SK-N-SH treated with all-trans-retinoic acid at 6 μM for 48 hours (cell line): Measurements from ENCODE around the gene MYO5B.

Source experiments
- BACH2 ChIP-seq: fragments of 250-450 bp; sonication (Bioruptor Pico); IDR thresholded peaks from 2 replicates; pipeline ENCODE4 v1.9.0; 2021; ENCODE audit warnings: mild to moderate bottlenecking, borderline replicate concordance
- CREB5 ChIP-seq: fragments of 250-450 bp; sonication (Bioruptor Pico); IDR thresholded peaks from 2 replicates; pipeline ENCODE4 v1.5.1; 2020; ENCODE audit warnings: low read depth, mild to moderate bottlenecking, moderate library complexity
- CSDC2 ChIP-seq: fragments of 250-450 bp; sonication (Bioruptor Pico); IDR thresholded peaks from 2 replicates; pipeline ENCODE4 v1.5.0; 2020; ENCODE audit warnings: mild to moderate bottlenecking, moderate library complexity
- CSRNP3 ChIP-seq: fragments of 250-450 bp; sonication (Bioruptor Pico); IDR thresholded peaks from 2 replicates; pipeline ENCODE4 v1.5.1; 2021; ENCODE audit warnings: mild to moderate bottlenecking, moderate library complexity
- ISL1 ChIP-seq: fragments of 250-450 bp; sonication (Bioruptor Pico); IDR thresholded peaks from 2 replicates; pipeline ENCODE4 v2.1.2; 2022; ENCODE audit warnings: mild to moderate bottlenecking, moderate library complexity
- OSR1 ChIP-seq: fragments of 250-450 bp; sonication (Bioruptor Pico); IDR thresholded peaks from 2 replicates; pipeline ENCODE4 v1.8.0; 2022; ENCODE audit warnings: moderate library complexity, mild to moderate bottlenecking, inconsistent platforms
- PATZ1 ChIP-seq: fragments of 250-450 bp; sonication (Bioruptor Pico); IDR thresholded peaks from 2 replicates; pipeline ENCODE4 v1.8.0; 2020; ENCODE audit warnings: mild to moderate bottlenecking, moderate library complexity, borderline replicate concordance
- SNAI2 ChIP-seq: fragments of 250-450 bp; sonication (Bioruptor Pico); IDR thresholded peaks from 2 replicates; pipeline ENCODE4 v1.5.0; 2020; ENCODE audit warnings: mild to moderate bottlenecking, moderate library complexity
- ZC3H10 ChIP-seq: fragments of 250-450 bp; sonication (Bioruptor Pico); IDR thresholded peaks from 2 replicates; pipeline ENCODE4 v1.5.1; 2021; ENCODE audit warnings: mild to moderate bottlenecking, moderate library complexity
- ZFP3 ChIP-seq: fragments of 250-450 bp; sonication (Bioruptor Pico); IDR thresholded peaks from 2 replicates; pipeline ENCODE4 v1.5.0; 2020; ENCODE audit warnings: mild to moderate bottlenecking, moderate library complexity
- ZFP30 ChIP-seq: fragments of 450-650 bp; formaldehyde crosslinking; IDR thresholded peaks from 2 replicates; pipeline ENCODE4 v1.5.0; 2022; ENCODE audit warnings: mild to moderate bottlenecking, moderate library complexity
- ZNF8 ChIP-seq: fragments of 450-650 bp; formaldehyde crosslinking; IDR thresholded peaks from 2 replicates; pipeline ENCODE4 v1.5.0; 2020; ENCODE audit warnings: mild to moderate bottlenecking, moderate library complexity

GRCh38 chr18:49778826-49779465 lies 416.0 kb downstream of the MYO5B start:
- TF ChIP-seq ZFP3 (CRISPR knock-in tag) (no peak), ZFP30 (CRISPR knock-in tag) (no peak), OSR1 (CRISPR knock-in tag) (no peak), CSDC2 (CRISPR knock-in tag) (no peak), BACH2 (CRISPR knock-in tag) (no peak), SNAI2 (no peak), ZC3H10 (CRISPR knock-in tag) (no peak), ISL1 (CRISPR knock-in tag) (no peak), CSRNP3 (no peak), PATZ1 (CRISPR knock-in tag) (no peak), ZNF8 (CRISPR knock-in tag) (no peak), CREB5 (CRISPR knock-in tag) (no peak)
